Uterus (tissue), 2 donors: ENCODE measurements around the gene UNC5CL.

ENCODE experiments used
- POLR2A ChIP-seq, 2 donors: fragments of 450-650 bp; IDR thresholded peaks; one replicate each; pipeline ENCODE4 v1.6.1; 2016; ENCODE audit warnings: antibody characterized with exemption in 2 of 2, mild to moderate bottlenecking in 1 of 2, moderate library complexity in 1 of 2
- TF ChIP-seq, protein P1 (sequence below), 4 experiments: fragments of 200-600 bp in 2 of 4; fragments of 450-650 bp in 2 of 4; sonication (generic) in 2 of 4; IDR thresholded peaks; one replicate each; pipeline ENCODE4 v1.5.1; 2016 to 2019; ENCODE audit warnings: antibody characterized with exemption in 4 of 4, mild to moderate bottlenecking in 2 of 4, moderate library complexity in 1 of 4

DNA sequence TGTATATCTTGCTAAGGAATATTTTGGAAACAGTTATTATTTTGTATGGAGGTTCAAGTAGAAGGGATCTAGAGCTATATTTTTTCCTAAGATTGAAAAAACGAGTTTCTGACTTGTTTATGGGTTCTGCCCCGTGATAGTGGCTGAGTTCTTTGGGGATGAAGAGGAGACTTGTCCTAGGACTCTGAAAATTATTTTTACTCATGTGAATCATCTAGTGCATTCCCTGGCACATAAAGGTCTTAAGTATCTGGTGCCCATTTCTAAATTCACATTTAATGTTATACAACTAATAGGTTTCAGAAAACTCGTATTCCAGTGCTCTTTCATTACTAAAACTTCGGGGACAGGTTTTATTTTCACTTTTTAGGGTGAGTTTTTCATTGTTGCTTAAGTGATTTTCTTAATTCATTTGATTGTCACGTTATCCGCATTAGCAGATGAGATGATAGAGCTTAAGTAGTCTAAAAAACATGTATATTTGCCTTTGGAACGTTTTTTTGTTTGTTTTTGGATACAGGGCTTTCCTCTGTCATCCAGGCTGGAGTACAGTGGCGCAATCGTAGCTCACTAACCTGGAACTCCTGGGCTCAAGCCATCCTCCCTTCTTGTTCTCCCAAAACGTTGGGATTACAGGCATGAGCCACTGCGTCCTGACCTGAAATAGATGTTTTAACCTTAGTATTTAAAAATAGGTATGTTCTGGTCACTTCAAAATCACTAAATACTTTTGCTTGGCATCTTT is 35.8 kb upstream of the UNC5CL start:
- TF ChIP-seq, protein P1, sequence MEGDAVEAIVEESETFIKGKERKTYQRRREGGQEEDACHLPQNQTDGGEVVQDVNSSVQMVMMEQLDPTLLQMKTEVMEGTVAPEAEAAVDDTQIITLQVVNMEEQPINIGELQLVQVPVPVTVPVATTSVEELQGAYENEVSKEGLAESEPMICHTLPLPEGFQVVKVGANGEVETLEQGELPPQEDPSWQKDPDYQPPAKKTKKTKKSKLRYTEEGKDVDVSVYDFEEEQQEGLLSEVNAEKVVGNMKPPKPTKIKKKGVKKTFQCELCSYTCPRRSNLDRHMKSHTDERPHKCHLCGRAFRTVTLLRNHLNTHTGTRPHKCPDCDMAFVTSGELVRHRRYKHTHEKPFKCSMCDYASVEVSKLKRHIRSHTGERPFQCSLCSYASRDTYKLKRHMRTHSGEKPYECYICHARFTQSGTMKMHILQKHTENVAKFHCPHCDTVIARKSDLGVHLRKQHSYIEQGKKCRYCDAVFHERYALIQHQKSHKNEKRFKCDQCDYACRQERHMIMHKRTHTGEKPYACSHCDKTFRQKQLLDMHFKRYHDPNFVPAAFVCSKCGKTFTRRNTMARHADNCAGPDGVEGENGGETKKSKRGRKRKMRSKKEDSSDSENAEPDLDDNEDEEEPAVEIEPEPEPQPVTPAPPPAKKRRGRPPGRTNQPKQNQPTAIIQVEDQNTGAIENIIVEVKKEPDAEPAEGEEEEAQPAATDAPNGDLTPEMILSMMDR (IDR thresholded peaks at IDR 0.05), result no peak
- no peak for TF ChIP-seq POLR2A (IDR thresholded peaks at IDR 0.05)
